ENCODE results near the gene DTWD1. TPM values are rescaled to one million over a fixed set of nuclear protein-coding genes. Genes with fewer than 3 reads are reported as not detected.
"Not testable (repeated sequence)": the region's sequence is repeated elsewhere in the genome, so short reads cannot be mapped to it uniquely, and the experiment has no call there.

The DTWD1 gene, protein sequence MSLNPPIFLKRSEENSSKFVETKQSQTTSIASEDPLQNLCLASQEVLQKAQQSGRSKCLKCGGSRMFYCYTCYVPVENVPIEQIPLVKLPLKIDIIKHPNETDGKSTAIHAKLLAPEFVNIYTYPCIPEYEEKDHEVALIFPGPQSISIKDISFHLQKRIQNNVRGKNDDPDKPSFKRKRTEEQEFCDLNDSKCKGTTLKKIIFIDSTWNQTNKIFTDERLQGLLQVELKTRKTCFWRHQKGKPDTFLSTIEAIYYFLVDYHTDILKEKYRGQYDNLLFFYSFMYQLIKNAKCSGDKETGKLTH
- total RNA-seq = 1 to 10 TPM; 5.4 to 9.5 (median 7.2) TPM

DNA sequence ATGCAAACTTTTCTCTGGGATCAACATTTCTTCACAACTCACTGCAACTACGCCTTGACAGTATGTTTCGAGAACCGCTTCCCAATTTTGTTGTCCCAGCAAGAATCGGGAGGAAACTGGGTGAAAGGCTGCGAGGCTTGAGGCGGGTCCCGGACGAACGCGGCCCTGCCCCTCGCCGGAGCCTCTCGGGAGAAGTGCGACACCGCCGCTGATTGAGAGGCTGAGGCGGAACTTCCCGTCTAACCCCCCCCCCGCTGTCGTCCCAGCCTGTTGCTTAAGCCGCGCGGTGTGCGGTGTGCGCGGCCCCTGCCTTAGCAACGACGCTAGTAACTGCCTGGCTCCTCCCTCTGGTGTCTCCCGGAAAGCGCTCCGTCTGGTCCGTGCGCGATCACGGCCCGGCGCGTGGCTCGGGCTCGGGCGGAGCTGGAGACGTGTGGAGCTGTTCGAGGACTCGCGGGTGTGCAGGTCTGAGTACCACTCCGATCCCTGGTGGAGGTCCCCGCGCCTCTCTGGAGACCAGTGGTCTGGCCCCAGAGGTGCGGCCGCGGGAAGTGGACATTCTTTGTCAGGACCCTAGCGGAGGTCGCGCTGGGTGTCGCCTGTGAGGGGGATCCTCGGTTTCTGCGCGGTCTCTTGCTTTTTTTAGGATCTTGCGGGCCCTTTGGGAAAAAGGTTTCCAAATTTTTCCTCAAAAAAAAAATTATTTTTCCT, at the start of gene DTWD1, which contains the start of gene FAM227B:
DTWD1 (plus strand) TSS at position 391 of the 711 bp plus-strand sequence. CDS start 4,120 bp downstream, outside the sequence.
FAM227B (minus strand) TSS at position 161 of the 711 bp plus-strand sequence. CDS start 5,647 bp downstream, outside the sequence.
- no peaks in the 10 kb centered on the region for H3K27me3 ChIP-seq

DNA sequence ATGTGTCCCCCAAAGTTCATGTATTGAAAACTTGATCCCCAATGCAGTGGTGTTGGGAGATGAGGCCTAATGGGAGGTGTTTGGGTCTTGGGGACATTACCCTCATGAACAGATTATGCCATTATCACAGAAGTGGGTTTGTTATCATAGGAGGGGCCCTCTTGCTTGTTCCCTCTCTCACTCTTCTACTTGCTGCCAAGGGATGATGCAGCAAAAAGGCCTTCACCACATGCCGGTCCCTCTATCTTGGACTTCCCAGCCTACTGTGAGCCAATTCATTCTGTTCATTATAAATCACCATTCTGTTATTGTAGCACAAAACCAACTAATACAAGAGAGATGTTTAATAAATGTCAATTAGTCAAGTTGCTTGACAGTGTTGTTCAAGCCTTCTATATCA, 47.4 kb upstream of the DTWD1 start:
- no peak for DNase-seq
- H3K27ac ChIP-seq = no peak overlapping the region
- TF ChIP-seq, protein P1, sequence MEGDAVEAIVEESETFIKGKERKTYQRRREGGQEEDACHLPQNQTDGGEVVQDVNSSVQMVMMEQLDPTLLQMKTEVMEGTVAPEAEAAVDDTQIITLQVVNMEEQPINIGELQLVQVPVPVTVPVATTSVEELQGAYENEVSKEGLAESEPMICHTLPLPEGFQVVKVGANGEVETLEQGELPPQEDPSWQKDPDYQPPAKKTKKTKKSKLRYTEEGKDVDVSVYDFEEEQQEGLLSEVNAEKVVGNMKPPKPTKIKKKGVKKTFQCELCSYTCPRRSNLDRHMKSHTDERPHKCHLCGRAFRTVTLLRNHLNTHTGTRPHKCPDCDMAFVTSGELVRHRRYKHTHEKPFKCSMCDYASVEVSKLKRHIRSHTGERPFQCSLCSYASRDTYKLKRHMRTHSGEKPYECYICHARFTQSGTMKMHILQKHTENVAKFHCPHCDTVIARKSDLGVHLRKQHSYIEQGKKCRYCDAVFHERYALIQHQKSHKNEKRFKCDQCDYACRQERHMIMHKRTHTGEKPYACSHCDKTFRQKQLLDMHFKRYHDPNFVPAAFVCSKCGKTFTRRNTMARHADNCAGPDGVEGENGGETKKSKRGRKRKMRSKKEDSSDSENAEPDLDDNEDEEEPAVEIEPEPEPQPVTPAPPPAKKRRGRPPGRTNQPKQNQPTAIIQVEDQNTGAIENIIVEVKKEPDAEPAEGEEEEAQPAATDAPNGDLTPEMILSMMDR (IDR thresholded peaks at IDR 0.05) = no peak
- TF ChIP-seq POLR2A (IDR thresholded peaks at IDR 0.05) = no peak

More for the DNA sequence above, at the start of gene DTWD1, which contains the start of gene FAM227B:
- Histone ChIP-seq H3K36me3 (peaks cover 0 to 12% (median 0%) of the 10 kb centered on the region in 3 donors), H3K27ac (peak within 1 kb of the TSS; percentile 85 to 97 (median 90)), H3K4me1 (no peaks in the 10 kb centered on the region), H3K9me3 (peaks cover 0 to 4% (median 0%) of the 10 kb centered on the region in 4 donors), H3K4me3 (peak within 1 kb of the TSS; percentile 64 to 81 (median 66))
- DNase-seq = peak; percentile 92 to 98 (median 96)
- TF ChIP-seq, protein P1 (IDR thresholded peaks at IDR 0.05) = no peak
- peak; percentile 75 to 79 for TF ChIP-seq POLR2A (IDR thresholded peaks at IDR 0.05)

DNA sequence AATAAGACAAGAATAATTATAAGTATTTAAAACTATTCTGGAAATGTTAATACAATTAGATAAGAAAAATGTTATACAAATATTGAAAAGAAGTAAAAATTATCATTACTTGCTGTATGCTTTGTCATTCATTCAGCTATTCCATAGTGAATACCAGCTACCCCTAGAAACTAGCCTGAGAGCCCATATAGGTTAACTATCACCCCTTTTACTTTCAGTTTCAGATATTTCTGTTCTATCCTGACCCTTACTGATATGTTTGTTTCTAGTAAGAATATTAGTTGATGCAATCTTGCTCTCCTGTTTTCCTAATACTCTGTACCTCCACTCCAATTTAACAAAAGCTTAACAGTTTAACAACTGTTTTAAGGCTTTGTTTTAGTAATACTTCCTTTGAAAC, 31.8 kb upstream of the DTWD1 start:
- H3K4me3 ChIP-seq = no peak overlapping the region
- TF ChIP-seq, protein P1 (IDR thresholded peaks at IDR 0.05) = no peak
- TF ChIP-seq POLR2A (IDR thresholded peaks at IDR 0.05) = no peak
- H3K36me3 ChIP-seq = no peaks in the 10 kb centered on the region
- no peaks in the 10 kb centered on the region for H3K27me3 ChIP-seq
- no peaks in the 10 kb centered on the region for H3K4me1 ChIP-seq
- H3K9me3 ChIP-seq = no peaks in the 10 kb centered on the region
- DNase-seq = no peak
- no peak overlapping the region for H3K27ac ChIP-seq

More for the DNA sequence above, 47.4 kb upstream of the DTWD1 start:
- Histone ChIP-seq H3K4me1 (no peaks in the 10 kb centered on the region), H3K9me3 (no peaks in the 10 kb centered on the region), H3K36me3 (no peaks in the 10 kb centered on the region), H3K27me3 (no peaks in the 10 kb centered on the region), H3K4me3 (no peak overlapping the region)

DNA sequence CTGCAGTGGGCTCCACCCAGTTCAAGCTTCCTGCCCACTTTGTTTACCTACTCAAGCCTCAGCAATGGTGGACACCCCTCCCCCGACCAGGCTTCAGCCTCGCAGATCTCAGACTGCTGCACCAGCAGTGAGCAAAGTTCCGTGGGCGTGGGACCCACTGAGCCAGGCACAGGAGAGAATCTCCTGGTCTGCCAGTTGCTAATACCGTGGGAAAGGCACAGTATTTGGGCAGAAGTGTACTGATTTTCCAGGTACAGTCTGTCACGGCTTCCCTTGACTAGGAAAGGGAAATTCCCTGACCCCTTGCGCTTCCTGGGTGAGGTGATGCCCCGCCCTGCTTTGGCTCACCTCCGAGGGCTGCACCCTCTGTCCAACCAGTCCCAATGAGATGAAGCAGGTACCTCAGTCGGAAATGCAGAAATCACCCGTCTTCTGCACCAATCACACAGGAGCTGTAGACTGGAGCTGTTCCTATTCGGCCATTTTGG, 28.0 kb upstream of the DTWD1 start:
- H3K4me3 ChIP-seq, H3K36me3 ChIP-seq, H3K9me3 ChIP-seq, H3K27ac ChIP-seq, H3K4me1 ChIP-seq, DNase-seq, H3K27me3 ChIP-seq: not testable (repeated sequence)

DNA sequence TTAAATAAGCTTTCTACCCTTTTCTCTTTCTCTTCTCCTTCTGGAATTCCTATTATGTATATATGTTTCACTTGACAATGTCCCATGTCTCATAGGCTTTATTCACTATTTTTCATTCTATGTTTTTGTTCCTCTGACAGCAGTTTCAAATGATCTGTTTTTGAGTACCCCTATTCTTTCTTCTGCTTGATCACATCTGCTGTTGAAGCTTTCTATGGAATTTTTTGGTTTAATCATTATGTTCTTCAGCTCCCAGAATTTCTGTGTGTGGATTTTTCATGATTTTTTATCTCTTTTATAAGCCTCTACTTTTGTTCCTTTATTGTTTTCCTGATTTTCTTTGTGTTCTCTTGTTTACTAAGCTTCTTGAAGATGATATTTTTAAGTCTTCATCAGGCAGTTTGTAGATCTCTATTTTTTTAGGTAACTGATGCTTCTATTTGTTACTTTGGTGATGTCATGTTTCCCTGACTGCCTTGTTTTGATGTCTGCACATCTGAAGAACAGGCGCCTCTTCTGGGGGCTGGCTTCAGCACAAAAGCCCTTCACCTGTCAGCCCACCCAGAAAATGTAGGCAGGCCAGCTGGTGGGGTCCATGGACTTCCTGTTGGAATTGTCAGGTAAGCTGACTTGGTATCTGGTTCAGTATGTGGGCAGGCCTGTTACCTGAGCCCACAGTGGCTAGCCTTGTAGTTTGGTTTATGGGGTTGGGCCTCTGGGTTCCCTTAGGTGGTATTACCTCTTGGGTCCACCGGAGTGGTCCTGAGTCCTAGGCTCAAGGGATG, 16.0 kb upstream of the DTWD1 start:
- no peak for DNase-seq
- Histone ChIP-seq H3K27ac (no peak overlapping the region), H3K9me3 (peaks cover 0 to 5% (median 0%) of the 10 kb centered on the region in 4 donors), H3K27me3 (no peaks in the 10 kb centered on the region), H3K4me1 (no peaks in the 10 kb centered on the region), H3K36me3 (no peaks in the 10 kb centered on the region), H3K4me3 (no peak overlapping the region)
- TF ChIP-seq, protein P1 (IDR thresholded peaks at IDR 0.05) = no peak
- TF ChIP-seq POLR2A (IDR thresholded peaks at IDR 0.05) = no peak

All from Peyer's patch (tissue), 4 donors.